ENCODE data around the gene ATRN.

The ATRN gene

DNA sequence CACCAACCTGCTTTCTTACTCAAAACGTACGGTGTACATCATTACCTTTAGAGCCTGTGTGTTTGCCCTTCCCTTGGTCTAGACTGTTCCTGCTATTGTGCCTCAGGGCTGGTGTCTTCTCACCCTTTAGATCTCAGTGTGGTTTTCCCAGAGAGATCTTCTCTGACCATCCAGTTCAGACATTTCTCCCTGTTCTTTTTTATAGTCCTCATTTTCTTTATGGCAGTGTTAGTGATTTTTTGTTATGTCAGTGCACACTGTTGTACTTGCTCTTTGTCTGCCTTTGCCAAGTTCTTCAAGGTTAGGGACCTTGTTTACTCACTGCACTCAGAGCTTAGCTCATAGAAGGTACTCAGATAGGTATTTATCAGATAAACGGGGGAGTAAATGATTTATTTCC, 82.8 kb downstream of the ATRN start:
- TF ChIP-seq, protein P1, sequence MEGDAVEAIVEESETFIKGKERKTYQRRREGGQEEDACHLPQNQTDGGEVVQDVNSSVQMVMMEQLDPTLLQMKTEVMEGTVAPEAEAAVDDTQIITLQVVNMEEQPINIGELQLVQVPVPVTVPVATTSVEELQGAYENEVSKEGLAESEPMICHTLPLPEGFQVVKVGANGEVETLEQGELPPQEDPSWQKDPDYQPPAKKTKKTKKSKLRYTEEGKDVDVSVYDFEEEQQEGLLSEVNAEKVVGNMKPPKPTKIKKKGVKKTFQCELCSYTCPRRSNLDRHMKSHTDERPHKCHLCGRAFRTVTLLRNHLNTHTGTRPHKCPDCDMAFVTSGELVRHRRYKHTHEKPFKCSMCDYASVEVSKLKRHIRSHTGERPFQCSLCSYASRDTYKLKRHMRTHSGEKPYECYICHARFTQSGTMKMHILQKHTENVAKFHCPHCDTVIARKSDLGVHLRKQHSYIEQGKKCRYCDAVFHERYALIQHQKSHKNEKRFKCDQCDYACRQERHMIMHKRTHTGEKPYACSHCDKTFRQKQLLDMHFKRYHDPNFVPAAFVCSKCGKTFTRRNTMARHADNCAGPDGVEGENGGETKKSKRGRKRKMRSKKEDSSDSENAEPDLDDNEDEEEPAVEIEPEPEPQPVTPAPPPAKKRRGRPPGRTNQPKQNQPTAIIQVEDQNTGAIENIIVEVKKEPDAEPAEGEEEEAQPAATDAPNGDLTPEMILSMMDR (IDR thresholded peaks at IDR 0.05; ENCODE audit: borderline replicate concordance, insufficient read depth, low read depth, low read length): no peak
- no peak overlapping the region for H3K4me3 ChIP-seq (ENCODE audit: low read depth, low read length)

DNA sequence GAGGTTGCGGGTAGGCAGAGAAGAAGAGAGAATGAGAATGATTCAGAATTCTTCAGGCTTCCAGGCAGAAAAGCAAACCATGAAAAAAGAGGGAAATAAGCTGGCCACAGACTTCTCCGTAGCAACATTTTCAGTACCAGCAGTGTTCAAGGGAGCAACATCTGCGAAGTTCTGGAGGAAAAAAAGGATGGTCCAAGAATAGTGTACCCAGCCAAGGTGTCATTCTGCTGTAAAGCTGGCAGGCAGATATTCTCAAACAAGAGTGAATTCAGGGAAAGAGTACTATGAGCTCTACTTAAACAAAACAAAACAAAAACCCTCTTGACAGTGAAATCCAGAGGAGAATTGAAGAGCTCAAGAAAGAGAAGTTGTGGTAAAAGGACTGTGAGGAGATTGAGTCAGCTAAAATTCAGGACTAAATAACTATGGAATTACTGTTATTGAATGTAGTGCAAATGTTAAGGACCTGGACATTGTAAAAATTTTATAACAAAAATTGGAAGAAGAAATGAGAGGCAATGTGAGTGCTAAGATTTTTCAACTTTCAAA, 86.5 kb downstream of the ATRN start:
- TF ChIP-seq, protein P1 (IDR thresholded peaks at IDR 0.05; ENCODE audit: borderline replicate concordance, insufficient read depth, low read depth, low read length): no peak
- H3K4me3 ChIP-seq (ENCODE audit: low read depth, low read length): no peak overlapping the region

DNA sequence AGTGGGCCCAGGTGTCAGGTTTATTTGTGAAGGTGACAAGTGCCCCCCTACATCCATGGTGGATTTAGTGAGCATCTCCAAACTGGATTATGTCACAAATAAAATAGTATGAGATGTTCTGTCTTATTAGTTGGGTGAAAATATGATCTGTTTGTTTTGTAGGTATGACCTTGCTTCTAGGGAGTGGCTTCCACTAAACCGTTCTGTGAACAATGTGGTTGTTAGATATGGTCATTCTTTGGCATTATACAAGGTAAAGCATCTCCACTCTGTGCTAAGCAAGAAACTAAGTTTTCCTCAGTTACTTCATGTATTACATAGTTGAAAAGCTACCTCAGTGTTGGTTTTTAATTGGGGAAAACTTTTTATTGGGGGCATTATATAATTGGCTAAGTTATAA, 88.4 kb downstream of the ATRN start:
- TF ChIP-seq, protein P1 (IDR thresholded peaks at IDR 0.05; ENCODE audit: borderline replicate concordance, insufficient read depth, low read depth, low read length): no peak
- no peak overlapping the region for H3K4me3 ChIP-seq (ENCODE audit: low read depth, low read length)

DNA sequence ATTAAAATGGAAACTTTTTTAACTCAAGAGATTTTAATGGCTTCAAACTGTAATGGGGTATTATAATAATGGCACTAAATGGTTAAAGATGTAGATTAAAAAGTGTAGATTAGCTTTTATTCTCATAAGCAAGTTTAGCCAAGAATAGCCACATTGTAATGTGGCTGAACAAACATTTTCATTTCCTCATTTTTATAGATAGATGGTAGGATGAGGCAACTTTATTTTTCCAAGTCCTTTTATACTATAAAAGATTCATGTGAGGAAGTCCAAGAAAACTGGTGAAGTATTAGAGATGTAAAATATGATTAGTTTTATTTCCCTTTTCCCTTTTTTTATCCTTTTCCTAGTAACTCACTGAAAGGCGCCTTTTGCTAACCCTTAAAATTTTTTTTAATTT, 88.8 kb downstream of the ATRN start:
- no peak overlapping the region for H3K4me3 ChIP-seq (ENCODE audit: low read depth, low read length)
- TF ChIP-seq, protein P1 (IDR thresholded peaks at IDR 0.05; ENCODE audit: borderline replicate concordance, insufficient read depth, low read depth, low read length): no peak

DNA sequence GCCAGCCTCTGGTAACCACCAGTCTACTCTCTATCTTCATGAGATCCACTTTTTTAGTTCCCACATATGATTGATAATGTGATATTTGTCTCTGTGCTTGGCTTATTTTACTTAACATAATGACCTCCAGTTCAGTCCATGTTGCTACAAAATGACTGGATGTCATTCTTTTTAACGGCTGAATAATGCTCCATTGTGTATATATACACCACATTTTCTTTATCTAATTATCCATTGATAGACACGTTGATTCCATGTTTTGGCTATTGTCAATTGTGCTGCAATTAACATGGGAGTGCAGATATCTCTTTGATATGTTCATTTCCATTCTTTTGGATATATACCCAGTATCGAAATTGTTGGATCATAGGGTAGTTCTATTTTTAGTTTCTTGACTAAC, 89.3 kb downstream of the ATRN start:
- TF ChIP-seq, protein P1 (IDR thresholded peaks at IDR 0.05; ENCODE audit: borderline replicate concordance, insufficient read depth, low read depth, low read length): no peak
- no peak overlapping the region for H3K4me3 ChIP-seq (ENCODE audit: low read depth, low read length)

DNA sequence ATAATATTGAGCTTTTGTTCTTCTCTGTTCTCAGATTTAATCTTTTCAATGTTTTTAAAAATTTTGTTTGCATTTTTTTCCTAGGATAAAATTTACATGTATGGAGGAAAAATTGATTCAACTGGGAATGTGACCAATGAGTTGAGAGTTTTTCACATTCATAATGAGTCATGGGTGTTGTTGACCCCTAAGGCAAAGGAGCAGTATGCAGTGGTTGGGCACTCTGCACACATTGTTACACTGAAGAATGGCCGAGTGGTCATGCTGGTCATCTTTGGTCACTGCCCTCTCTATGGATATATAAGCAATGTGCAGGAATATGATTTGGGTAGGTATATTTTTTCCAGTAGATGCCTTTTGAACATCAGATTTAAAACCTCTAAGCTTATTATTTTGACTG, 89.8 kb downstream of the ATRN start:
- H3K4me3 ChIP-seq (ENCODE audit: low read depth, low read length): no peak overlapping the region
- TF ChIP-seq, protein P1 (IDR thresholded peaks at IDR 0.05; ENCODE audit: borderline replicate concordance, insufficient read depth, low read depth, low read length): no peak

DNA sequence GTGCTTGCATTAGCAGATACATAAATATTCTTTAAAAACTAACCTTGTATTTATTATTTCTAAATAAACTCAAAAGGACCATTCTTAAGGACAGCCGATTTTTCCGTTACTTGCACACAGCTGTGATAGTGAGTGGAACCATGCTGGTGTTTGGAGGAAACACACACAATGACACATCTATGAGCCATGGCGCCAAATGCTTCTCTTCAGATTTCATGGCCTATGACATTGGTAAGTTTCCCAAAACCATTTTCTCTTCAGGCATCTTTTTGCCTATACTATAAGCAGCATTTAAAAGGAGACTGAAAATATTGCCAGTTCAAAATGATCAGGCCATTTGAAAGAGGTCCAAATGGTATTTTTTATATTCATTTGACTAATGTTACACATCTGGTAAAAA, 92.3 kb downstream of the ATRN start:
- TF ChIP-seq, protein P1 (IDR thresholded peaks at IDR 0.05; ENCODE audit: borderline replicate concordance, insufficient read depth, low read depth, low read length): no peak
- no peak overlapping the region for H3K4me3 ChIP-seq (ENCODE audit: low read depth, low read length)

Data from GM12875 (cell line).